Measurements from ENCODE around the gene HOXB7. TPM values are rescaled to one million over a fixed set of nuclear protein-coding genes. Genes with fewer than 3 reads are reported as not detected.

The HOXB7 gene
- total RNA-seq, 1 donor from 2014 or later = 1.0 TPM

- no peaks in the 10 kb centered on the region for H3K9me3 ChIP-seq (ENCODE audit: control insufficient read depth in 3 of 3, low read length in 3 of 3)
- H3K4me1 ChIP-seq (ENCODE audit: control insufficient read depth in 3 of 3, insufficient read depth in 3 of 3, low read length in 3 of 3) = peaks cover 11 to 19% (median 19%) of the 10 kb centered on the region in 3 donors
- H3K36me3 ChIP-seq (ENCODE audit: control insufficient read depth in 3 of 3, insufficient read depth in 3 of 3, low read length in 3 of 3) = no peaks in the 10 kb centered on the region
- H3K9ac ChIP-seq (ENCODE audit: low read depth in 1 of 3, low read length in 3 of 3) = no peak overlapping the region
- H3K27ac ChIP-seq (ENCODE audit: low read depth, low read length) = peak overlapping the region; percentile 40
- H3K27me3 ChIP-seq (ENCODE audit: control insufficient read depth in 3 of 3, insufficient read depth in 3 of 3, low read length in 3 of 3) = peaks cover 42 to 88% (median 84%) of the 10 kb centered on the region in 3 donors
- peak overlapping the region; percentile 6 to 68 (median 11) for H3K4me3 ChIP-seq (ENCODE audit: low read length in 3 of 3)
Observed at GRCh38 chr17:48576479-48577309, 34.1 kb downstream of the HOXB7 start.

GRCh38 chr17:48575673-48576478 lies 34.9 kb downstream of the HOXB7 start:
- peak overlapping the region; percentile 36 for H3K27ac ChIP-seq (ENCODE audit: low read depth, low read length)
- H3K4me3 ChIP-seq (ENCODE audit: low read length in 3 of 3) = peak overlapping the region in 1 of 3 donors; percentile 29
- no peak overlapping the region for H3K9ac ChIP-seq (ENCODE audit: low read depth in 1 of 3, low read length in 3 of 3)
- peaks cover 12 to 19% (median 19%) of the 10 kb centered on the region in 3 donors for H3K4me1 ChIP-seq (ENCODE audit: control insufficient read depth in 3 of 3, insufficient read depth in 3 of 3, low read length in 3 of 3)
- peaks cover 34 to 88% (median 83%) of the 10 kb centered on the region in 3 donors for H3K27me3 ChIP-seq (ENCODE audit: control insufficient read depth in 3 of 3, insufficient read depth in 3 of 3, low read length in 3 of 3)
- no peaks in the 10 kb centered on the region for H3K9me3 ChIP-seq (ENCODE audit: control insufficient read depth in 3 of 3, low read length in 3 of 3)
- H3K36me3 ChIP-seq (ENCODE audit: control insufficient read depth in 3 of 3, insufficient read depth in 3 of 3, low read length in 3 of 3) = no peaks in the 10 kb centered on the region

GRCh38 chr17:48575066-48575582 lies 35.7 kb downstream of the HOXB7 start:
- H3K27ac ChIP-seq (ENCODE audit: low read depth, low read length) = no peak overlapping the region
- H3K4me3 ChIP-seq (ENCODE audit: low read length in 3 of 3) = no peak overlapping the region
- peaks cover 29 to 88% (median 82%) of the 10 kb centered on the region in 3 donors for H3K27me3 ChIP-seq (ENCODE audit: control insufficient read depth in 3 of 3, insufficient read depth in 3 of 3, low read length in 3 of 3)
- no peak overlapping the region for H3K9ac ChIP-seq (ENCODE audit: low read depth in 1 of 3, low read length in 3 of 3)
- H3K36me3 ChIP-seq (ENCODE audit: control insufficient read depth in 3 of 3, insufficient read depth in 3 of 3, low read length in 3 of 3) = no peaks in the 10 kb centered on the region
- no peaks in the 10 kb centered on the region for H3K9me3 ChIP-seq (ENCODE audit: control insufficient read depth in 3 of 3, low read length in 3 of 3)
- peaks cover 12 to 21% (median 19%) of the 10 kb centered on the region in 3 donors for H3K4me1 ChIP-seq (ENCODE audit: control insufficient read depth in 3 of 3, insufficient read depth in 3 of 3, low read length in 3 of 3)

- H3K27ac ChIP-seq (ENCODE audit: low read depth, low read length) = no peak overlapping the region
- peaks cover 12 to 21% (median 19%) of the 10 kb centered on the region in 3 donors for H3K4me1 ChIP-seq (ENCODE audit: control insufficient read depth in 3 of 3, insufficient read depth in 3 of 3, low read length in 3 of 3)
- H3K9me3 ChIP-seq (ENCODE audit: control insufficient read depth in 3 of 3, low read length in 3 of 3) = no peaks in the 10 kb centered on the region
- H3K9ac ChIP-seq (ENCODE audit: low read depth in 1 of 3, low read length in 3 of 3) = no peak overlapping the region
- no peaks in the 10 kb centered on the region for H3K36me3 ChIP-seq (ENCODE audit: control insufficient read depth in 3 of 3, insufficient read depth in 3 of 3, low read length in 3 of 3)
- no peak overlapping the region for H3K4me3 ChIP-seq (ENCODE audit: low read length in 3 of 3)
- peaks cover 27 to 89% (median 81%) of the 10 kb centered on the region in 3 donors for H3K27me3 ChIP-seq (ENCODE audit: control insufficient read depth in 3 of 3, insufficient read depth in 3 of 3, low read length in 3 of 3)
Observed at GRCh38 chr17:48574505-48575065, 36.2 kb downstream of the HOXB7 start.

GRCh38 chr17:48571826-48572417 lies 38.9 kb downstream of the HOXB7 start:
- peaks cover 15 to 94% (median 87%) of the 10 kb centered on the region in 3 donors for H3K27me3 ChIP-seq (ENCODE audit: control insufficient read depth in 3 of 3, insufficient read depth in 3 of 3, low read length in 3 of 3)

GRCh38 chr17:48571024-48571818 lies 39.6 kb downstream of the HOXB7 start:
- Histone ChIP-seq H3K9ac (ENCODE audit: low read depth in 1 of 3, low read length in 3 of 3) (peak overlapping the region in 1 of 3 donors; percentile 27), H3K27ac (ENCODE audit: low read depth, low read length) (no peak overlapping the region), H3K4me1 (ENCODE audit: control insufficient read depth in 3 of 3, insufficient read depth in 3 of 3, low read length in 3 of 3) (peaks cover 8 to 19% (median 13%) of the 10 kb centered on the region in 3 donors), H3K4me3 (ENCODE audit: low read length in 3 of 3) (peak overlapping the region in 1 of 3 donors; percentile 48), H3K27me3 (ENCODE audit: control insufficient read depth in 3 of 3, insufficient read depth in 3 of 3, low read length in 3 of 3) (peaks cover 16 to 97% (median 90%) of the 10 kb centered on the region in 3 donors), H3K36me3 (ENCODE audit: control insufficient read depth in 3 of 3, insufficient read depth in 3 of 3, low read length in 3 of 3) (no peaks in the 10 kb centered on the region), H3K9me3 (ENCODE audit: control insufficient read depth in 3 of 3, low read length in 3 of 3) (no peaks in the 10 kb centered on the region)

More at GRCh38 chr17:48571826-48572417, 38.9 kb downstream of the HOXB7 start:
- Histone ChIP-seq H3K4me3 (ENCODE audit: low read length in 3 of 3) (no peak overlapping the region), H3K4me1 (ENCODE audit: control insufficient read depth in 3 of 3, insufficient read depth in 3 of 3, low read length in 3 of 3) (peaks cover 12 to 16% (median 14%) of the 10 kb centered on the region in 3 donors), H3K27ac (ENCODE audit: low read depth, low read length) (no peak overlapping the region), H3K36me3 (ENCODE audit: control insufficient read depth in 3 of 3, insufficient read depth in 3 of 3, low read length in 3 of 3) (no peaks in the 10 kb centered on the region), H3K9ac (ENCODE audit: low read depth in 1 of 3, low read length in 3 of 3) (no peak overlapping the region), H3K9me3 (ENCODE audit: control insufficient read depth in 3 of 3, low read length in 3 of 3) (no peaks in the 10 kb centered on the region)

GRCh38 chr17:48570325-48571023 lies 40.3 kb downstream of the HOXB7 start:
- Histone ChIP-seq H3K9me3 (ENCODE audit: control insufficient read depth in 3 of 3, low read length in 3 of 3) (no peaks in the 10 kb centered on the region), H3K9ac (ENCODE audit: low read depth in 1 of 3, low read length in 3 of 3) (peak overlapping the region in 1 of 3 donors; percentile 61), H3K36me3 (ENCODE audit: control insufficient read depth in 3 of 3, insufficient read depth in 3 of 3, low read length in 3 of 3) (no peaks in the 10 kb centered on the region), H3K4me3 (ENCODE audit: low read length in 3 of 3) (peak overlapping the region in 1 of 3 donors; percentile 48), H3K27me3 (ENCODE audit: control insufficient read depth in 3 of 3, insufficient read depth in 3 of 3, low read length in 3 of 3) (peaks cover 23 to 97% (median 90%) of the 10 kb centered on the region in 3 donors), H3K27ac (ENCODE audit: low read depth, low read length) (no peak overlapping the region), H3K4me1 (ENCODE audit: control insufficient read depth in 3 of 3, insufficient read depth in 3 of 3, low read length in 3 of 3) (peaks cover 4 to 22% (median 7%) of the 10 kb centered on the region in 3 donors)

- Histone ChIP-seq H3K27ac (ENCODE audit: low read depth, low read length) (no peak overlapping the region), H3K36me3 (ENCODE audit: control insufficient read depth in 3 of 3, insufficient read depth in 3 of 3, low read length in 3 of 3) (no peaks in the 10 kb centered on the region), H3K27me3 (ENCODE audit: control insufficient read depth in 3 of 3, insufficient read depth in 3 of 3, low read length in 3 of 3) (peaks cover 27 to 97% (median 91%) of the 10 kb centered on the region in 3 donors), H3K4me3 (ENCODE audit: low read length in 3 of 3) (no peak overlapping the region), H3K9ac (ENCODE audit: low read depth in 1 of 3, low read length in 3 of 3) (no peak overlapping the region), H3K4me1 (ENCODE audit: control insufficient read depth in 3 of 3, insufficient read depth in 3 of 3, low read length in 3 of 3) (peaks cover 6 to 28% (median 8%) of the 10 kb centered on the region in 3 donors), H3K9me3 (ENCODE audit: control insufficient read depth in 3 of 3, low read length in 3 of 3) (no peaks in the 10 kb centered on the region)
Observed at GRCh38 chr17:48569674-48570324, 41.0 kb downstream of the HOXB7 start.
